Superior temporal gyrus (tissue), 1 donor: ENCODE data around the gene CDK5.

ENCODE experiments used
- DNase-seq: peaks from one replicate; pipeline ENCODE4 v3.0.0-alpha.2; 2016; ENCODE audit errors: extremely low spot score

CDK5 gene

DNA sequence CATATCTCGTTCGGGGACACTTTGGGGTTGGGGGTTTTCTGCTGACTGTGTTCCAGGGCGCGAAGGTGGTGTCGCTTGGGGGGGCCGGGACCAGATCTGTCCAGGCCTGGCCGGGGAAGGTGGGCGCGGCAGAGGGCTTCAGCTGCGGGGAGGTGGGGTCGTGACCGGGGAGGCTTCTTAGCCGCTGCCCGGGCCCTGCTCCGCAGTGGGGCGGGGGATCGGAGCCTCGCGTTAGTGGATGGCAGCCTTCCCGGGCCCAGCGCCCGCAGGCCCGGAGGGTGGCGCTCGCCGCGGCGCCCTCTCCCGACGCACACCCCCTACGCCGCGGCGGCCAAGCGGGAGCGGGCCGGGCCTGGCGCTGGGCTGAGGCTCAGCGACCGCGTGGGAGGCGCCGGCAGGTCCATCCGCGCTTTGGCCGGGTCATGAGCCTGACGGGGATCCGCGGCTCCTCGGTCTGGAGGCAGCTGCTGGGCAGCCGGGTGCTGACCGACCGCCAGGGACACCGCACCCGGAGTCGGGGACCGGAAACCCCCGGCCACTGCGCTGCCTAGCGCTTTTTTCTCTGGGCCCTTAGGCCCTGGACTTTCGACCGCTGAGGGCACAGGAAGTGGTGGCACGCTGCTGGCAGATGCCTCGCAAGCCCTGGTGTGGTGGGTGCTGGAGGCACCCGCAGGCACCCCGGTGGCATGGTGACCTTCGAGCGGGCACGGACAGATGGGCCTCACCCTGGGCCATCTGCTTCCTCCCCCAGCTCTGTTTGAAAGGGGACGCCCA lies 29.7 kb upstream of the CDK5 start:
- peak; percentile 65 for DNase-seq

DNA sequence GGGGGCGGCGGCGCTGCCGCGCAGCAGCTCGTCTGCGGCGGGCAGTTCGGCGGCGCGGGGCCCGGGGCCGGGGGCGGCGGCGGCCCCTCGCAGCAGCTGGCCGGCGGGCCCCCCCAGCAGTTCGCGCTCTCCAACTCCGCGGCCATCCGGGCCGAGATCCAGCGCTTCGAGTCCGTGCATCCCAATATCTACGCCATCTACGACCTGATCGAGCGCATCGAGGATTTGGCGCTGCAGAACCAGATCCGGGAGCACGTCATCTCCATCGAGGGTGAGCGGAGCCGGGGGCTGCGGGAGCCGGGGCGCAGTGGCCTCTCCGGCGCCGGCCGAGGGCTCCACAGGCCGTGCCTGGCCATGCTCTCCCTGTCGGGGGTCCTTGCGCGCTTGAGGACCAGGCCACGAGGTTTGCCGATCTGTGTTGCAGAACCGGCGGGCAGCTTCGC lies 29.1 kb upstream of the CDK5 start:
- DNase-seq: no peak

GRCh38 chr7:151085691-151086620 lies 28.3 kb upstream of the CDK5 start, which contains the start of gene AGAP3:
Gene AGAP3 (plus strand): TSS chr7:151086475. CDS start chr7:151086742, 267 bp downstream.
- peak; percentile 77 for DNase-seq

DNA sequence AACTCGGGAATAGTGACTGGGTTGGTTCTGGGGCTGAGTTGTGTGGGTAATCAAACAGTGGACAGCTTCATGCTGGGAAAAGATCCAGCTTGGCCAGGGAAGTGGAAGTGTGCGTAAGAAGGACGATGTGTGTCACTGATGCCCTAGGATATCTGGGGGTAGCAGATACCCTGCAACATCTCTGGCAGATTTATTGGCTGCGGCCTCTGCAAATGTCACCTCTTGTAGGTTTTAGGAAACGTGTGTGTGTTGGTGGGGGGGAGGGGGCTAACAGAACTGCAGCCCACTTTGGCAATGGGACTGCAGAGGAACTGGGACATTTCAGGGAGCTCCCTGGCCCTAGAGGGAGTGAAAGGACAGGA lies 27.6 kb upstream of the CDK5 start:
- DNase-seq: no peak

DNA sequence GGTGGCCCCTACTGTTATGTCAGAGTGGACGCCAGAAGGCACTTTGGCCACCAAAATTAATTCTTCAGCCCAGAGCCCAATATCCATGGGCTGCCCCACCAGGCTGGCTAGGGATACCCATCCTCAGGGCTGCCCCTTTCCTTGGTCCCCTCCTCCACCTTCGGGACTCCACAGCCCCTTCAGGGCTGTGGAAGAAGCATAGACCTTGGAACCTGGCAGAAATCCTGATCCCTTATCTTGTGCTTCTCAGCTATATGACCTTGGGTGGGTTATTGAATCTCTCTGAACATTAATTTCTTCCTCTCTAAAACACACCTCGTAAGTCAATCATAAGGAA lies 26.1 kb upstream of the CDK5 start:
- DNase-seq: no peak

DNA sequence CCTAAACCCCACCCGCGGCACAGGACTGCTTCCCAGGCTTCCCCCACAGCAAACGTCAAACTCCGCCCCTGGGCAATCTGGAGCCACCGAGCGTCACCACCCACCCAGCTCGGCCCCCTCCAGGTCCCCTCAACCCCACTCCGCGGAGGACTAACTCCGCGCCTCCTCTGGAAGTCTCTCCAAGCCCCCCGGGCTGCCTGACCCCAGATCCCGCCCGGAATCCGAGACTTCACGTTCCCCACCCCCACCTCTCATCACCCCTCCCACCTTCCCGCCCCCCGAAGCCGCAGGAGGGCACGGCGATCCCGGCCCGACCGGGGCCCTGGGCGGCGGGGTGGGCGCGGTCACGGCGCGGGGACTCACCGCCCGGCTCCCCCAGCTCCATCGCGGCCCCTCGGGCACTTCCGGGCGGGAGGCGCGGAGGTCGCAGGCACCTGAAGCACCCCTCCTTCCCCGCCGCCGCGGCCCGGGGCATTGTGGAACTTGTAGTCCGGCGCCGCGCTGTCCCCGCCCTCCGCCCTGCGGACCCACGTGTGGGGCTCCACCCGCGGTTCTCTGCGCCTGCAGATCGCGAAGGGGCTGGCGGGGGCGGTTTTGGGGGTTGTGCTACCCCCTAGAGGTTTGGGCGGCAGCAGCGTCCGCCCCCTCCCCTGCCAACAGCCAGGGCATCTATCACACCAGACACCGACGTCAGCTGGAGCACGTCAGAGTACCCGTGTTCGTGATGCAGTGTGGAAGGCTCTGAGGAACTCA lies 25.6 kb upstream of the CDK5 start, which contains the start of gene TMUB1:
Gene TMUB1 (minus strand): TSS at position 423 of the 753 bp plus-strand sequence. CDS start 930 bp downstream, outside the sequence.
- DNase-seq: peak; percentile 68

DNA sequence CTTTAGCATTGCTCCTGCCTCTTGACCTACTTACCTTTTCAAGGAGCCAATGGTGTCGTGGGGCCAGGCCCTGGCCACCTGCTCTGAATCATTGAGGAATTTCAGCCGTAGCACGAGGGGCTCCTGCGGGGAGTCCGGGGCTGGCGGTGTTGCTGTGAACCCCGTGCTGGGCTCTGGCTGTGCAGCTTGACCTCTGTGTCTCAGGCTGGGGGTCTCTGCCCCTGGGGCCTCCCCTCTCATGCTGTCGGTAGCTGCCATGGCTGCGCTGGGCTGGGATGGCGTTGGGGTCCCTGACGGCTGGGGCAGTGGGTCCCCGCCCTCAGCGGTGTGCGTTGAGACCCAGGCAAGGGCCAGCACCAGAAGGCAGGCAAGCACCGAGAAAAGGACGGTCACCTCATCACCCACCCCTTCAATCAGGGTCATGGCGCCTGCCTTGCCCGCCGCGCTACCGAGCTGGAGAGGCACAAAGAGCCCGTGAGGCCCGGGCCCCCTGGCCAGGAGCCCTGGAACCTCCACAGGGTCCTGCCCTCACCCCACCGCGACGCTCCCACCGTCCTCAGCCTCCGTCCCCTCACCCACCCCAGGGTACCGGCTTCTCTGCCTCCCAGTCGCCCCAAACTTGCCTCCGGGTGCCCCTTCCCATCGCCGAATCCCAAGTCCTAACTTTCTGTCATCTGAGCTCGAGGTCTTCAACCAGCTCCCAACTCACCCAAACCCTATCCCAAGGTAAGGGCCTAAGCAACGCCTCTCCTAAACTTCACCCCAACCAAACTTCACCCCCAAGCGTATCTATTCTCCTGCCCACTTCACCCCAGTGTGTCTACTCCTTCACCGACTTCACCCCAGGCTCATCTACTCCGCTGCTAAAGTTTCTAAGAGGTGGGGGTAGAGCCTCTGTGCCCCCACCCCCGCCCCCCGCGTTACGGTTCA lies 24.7 kb upstream of the CDK5 start:
- DNase-seq: no peak

DNA sequence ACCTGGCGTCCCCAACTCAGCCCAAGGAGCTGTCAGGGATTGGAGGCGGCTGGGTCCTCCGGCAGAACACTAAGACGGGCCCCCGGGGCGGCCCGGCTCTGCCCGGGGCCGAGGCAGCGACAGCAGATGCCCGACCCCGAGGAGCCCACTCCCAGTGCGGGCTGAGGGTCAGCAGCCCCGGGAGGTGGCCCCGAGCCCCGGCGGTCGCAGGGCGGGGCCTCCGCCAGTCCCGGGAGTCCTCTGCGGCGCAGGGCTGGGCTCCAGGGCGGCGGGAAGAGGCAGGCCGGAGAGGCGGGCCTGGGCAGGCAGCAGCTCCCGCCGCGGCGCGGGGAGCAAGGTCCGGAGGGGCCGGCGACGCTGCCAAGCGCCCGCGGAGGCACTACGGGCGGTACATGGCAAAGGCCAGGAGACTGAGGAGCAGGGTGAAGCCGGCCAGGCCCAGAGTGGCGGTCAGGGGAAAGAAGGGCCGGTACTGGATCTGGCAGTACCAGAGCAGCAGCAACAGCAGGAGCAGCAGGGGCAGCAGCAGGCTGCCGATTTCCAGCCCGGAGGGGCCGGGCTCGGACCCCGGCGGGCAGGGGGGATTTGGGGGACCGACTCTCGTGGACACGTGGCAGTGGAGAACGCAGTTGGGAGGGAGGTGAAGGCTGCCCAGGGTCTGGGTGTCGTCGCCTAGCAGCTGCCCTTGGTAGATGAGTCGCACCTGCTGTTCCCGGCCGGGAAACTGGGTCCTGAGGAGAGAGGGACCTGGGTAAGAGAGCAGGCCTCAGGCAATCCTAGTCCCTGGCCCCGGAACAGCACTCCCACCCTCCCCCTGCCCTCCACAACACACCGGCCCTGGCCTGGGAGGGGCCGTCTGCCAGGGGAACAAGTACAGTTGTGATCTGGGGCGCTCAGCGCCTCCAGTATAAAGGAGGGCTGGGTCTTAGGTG lies 23.7 kb upstream of the CDK5 start:
- no peak for DNase-seq

DNA sequence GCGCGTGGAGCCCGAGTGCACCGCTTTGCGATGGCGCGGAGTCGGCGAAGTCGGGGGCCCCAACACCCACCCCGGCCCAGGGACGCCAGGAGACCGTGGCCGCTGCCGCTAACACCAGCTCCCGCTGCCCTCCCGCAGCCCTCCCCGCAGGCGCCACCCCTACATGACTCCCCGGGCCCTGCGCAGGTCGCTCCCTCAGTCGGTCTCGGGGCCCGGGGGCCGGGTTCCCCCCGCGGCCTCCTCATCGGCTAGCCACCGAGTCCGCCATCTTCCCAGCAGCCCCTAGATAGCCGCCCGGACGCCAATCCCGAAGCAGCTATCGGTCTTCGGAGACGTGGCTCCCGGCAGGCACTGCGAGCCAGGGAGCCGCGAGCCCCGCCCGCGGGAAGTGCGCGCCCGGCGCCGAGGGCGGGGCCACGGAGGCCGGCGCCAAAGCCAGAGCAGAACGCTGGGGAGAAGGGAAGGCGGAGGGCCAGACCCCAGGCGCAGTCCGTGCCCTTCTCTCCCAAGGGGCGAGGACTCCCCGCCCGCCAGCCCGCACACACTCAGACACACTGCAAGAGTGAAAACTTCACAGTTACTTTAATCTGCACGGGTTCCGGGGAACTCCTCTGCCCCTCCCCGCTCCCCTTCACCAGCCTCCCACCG lies 22.9 kb upstream of the CDK5 start, which contains the start of gene FASTK:
Gene FASTK (minus strand): TSS at position 288 of the 648 bp plus-strand sequence. CDS start 43 bp downstream, at position 245.
- DNase-seq: peak; percentile 96

GRCh38 chr7:151080067-151080521 lies 22.4 kb upstream of the CDK5 start:
- no peak for DNase-seq

DNA sequence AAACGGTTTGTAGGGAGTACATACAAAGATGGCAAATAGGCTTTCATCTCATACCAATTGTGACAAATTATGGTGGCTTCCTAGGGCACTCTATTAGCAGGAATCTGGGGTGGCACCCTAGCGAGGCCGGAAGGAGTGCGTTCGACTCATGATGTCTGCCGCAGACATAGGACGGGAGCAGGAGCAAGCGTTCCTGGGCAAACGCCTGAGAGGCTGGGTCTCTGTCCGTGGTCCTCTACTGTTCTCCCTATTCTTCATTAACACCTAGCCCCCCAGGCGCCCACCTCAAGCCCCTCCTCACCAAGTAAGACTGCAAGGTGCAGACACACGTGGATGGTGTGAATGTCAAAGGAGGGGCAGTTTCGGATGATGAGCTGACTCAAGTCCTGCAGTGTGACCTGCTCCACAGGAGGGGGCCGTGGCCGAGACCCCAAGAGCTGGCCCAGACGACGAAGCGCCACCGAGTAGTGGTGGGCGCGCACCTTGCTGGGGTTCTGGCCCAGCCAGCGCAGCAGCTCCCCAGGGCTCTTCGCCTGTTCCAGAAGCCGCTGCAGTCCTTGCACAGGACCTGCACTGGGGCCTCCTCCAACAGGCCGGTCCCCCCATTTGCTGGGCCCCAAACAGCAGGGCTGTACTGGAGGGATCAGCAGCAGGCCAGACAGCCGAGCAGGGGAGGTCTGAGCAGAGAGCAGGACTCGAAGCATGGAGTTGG lies 21.7 kb upstream of the CDK5 start:
- no peak for DNase-seq

GRCh38 chr7:151078233-151079040 lies 20.7 kb upstream of the CDK5 start:
- DNase-seq: no peak

GRCh38 chr7:151077705-151078232 lies 20.1 kb upstream of the CDK5 start:
- DNase-seq: no peak

- no peak for DNase-seq
These were observed 19.4 kb upstream of the CDK5 start for GRCh38 chr7:151076863-151077704.

- DNase-seq: no peak
These were observed 18.3 kb upstream of the CDK5 start for GRCh38 chr7:151075978-151076426.

GRCh38 chr7:151075662-151075971 lies 17.9 kb upstream of the CDK5 start:
- no peak for DNase-seq
